GM12875 (cell line): ENCODE results near the gene SCYGR1.
A peak's percentile ranks its signal among the peaks of the same experiment; 100 is the strongest.

ENCODE experiments used
- H3K4me3 ChIP-seq: one replicate; pipeline ENCODE4 v1.5.1; 2011; ENCODE audit warnings: low read depth, low read length, control low read depth
- TF ChIP-seq, protein P1 (sequence below): IDR thresholded peaks from 2 replicates; pipeline ENCODE4 v1.5.1; 2011; ENCODE audit warnings: low read depth, mild to moderate bottlenecking, control low read depth, inconsistent platforms, low read length, moderate library complexity, borderline replicate concordance; ENCODE audit not compliant: insufficient read depth

The SCYGR1 gene

DNA sequence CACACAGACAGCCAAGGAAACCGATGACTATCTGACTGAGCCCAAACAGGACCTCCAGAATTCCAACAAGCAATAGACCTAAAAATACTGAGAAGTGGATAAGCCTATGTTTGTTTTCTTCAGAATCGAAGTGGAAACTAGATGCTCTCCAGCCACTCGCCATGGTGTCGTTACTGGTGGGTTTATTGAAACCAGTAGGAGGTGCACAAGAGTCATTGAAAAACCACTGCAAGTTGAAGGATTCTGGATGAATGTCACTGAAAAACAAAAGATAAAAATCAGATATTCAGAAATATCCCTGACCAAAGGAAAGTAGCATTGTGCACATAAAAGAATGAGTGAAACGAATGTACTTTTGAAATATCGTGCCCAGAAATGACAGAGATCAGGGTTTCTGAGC, 24.0 kb downstream of the SCYGR1 start:
- H3K4me3 ChIP-seq: no peak overlapping the region
- TF ChIP-seq, protein P1, sequence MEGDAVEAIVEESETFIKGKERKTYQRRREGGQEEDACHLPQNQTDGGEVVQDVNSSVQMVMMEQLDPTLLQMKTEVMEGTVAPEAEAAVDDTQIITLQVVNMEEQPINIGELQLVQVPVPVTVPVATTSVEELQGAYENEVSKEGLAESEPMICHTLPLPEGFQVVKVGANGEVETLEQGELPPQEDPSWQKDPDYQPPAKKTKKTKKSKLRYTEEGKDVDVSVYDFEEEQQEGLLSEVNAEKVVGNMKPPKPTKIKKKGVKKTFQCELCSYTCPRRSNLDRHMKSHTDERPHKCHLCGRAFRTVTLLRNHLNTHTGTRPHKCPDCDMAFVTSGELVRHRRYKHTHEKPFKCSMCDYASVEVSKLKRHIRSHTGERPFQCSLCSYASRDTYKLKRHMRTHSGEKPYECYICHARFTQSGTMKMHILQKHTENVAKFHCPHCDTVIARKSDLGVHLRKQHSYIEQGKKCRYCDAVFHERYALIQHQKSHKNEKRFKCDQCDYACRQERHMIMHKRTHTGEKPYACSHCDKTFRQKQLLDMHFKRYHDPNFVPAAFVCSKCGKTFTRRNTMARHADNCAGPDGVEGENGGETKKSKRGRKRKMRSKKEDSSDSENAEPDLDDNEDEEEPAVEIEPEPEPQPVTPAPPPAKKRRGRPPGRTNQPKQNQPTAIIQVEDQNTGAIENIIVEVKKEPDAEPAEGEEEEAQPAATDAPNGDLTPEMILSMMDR: peak; percentile 31; the same call in 1 of the 2 replicates

DNA sequence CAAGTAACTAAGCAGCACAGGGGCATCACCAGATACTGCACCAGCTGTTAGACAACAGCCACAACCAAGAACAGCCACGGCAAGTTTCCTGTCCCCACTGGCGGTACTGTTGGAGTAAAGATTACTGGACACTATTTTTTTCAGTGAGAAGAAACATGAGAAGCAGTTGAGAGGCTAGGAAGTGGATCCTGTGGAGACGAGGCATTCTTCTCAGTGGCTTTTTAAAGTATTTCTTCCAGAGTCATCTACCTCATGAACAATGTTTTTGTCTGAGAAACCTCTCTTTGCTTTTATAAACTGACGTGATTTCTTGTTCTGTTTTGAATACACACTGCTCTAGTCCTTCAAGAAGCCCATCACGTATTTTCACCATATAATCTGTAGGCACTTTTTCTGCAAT, 27.4 kb downstream of the SCYGR1 start:
- H3K4me3 ChIP-seq: no peak overlapping the region
- TF ChIP-seq, protein P1: no peak

DNA sequence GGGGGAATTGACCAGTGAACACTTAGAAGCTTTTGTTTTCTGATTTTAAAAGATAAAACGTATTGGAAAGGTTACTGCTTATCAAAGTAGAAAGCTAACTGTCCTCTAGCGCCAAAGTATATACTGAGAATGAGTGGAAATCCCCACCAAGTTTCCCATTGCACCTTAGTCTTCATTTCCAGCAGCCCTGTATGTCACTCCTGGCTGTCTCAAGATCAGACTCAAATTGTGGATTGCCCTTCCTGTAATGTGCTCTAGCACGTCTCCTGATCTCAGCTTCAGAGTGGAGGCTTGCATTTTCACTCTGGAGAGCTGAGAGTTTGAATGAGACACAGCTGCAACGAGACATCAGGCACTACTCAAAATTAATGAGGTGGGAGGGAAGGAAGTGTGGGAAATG, 36.1 kb downstream of the SCYGR1 start:
- TF ChIP-seq, protein P1: no peak
- H3K4me3 ChIP-seq: no peak overlapping the region

DNA sequence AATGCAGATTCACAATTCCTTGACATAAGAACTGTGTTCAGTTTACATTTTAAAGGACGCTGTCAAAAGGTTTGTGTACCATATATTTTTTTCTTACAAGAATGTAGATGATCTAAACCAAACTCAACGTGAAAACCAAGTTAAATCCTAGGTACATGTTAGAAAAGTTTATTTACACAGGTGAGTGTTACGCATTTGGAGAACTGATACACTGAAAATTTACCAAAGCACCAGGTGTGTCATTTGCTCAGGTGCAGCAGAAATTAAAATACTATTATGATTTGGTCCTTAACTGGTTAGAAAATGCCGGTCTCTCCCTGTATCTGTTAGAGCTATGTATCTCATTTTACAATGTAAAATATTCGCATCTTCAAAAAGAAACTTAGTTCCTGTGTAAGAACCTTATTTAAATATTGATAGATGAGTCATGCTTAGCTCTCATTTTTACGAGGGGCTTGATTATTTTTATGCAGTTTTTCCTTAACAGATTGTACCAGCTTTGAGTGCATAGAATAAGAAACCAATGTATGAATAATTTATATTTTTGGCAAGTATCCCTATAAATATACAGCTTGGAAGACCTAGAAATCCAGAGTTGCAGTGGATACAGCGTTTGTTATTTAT, 37.6 kb downstream of the SCYGR1 start:
- H3K4me3 ChIP-seq: no peak overlapping the region
- TF ChIP-seq, protein P1: no peak

DNA sequence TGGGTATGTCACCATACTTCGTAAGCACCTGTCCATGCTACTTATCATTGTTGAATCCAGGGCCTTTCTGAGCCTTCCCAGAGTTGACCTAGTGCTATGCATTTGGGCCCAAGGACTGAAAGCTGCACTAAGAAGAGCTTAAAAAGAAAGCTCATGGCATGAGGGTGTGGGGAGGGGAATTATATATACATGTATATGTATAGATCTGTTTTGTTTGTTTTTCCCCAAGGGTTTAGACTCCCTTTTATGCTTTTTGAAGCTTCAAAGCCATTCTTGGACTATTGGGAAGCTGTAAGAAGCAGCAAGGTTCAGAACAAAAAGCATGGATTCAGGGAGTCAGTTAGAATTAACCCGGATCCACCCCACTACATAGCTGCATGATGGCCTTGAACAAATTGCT, 39.4 kb downstream of the SCYGR1 start:
- H3K4me3 ChIP-seq: no peak overlapping the region
- TF ChIP-seq, protein P1: no peak

DNA sequence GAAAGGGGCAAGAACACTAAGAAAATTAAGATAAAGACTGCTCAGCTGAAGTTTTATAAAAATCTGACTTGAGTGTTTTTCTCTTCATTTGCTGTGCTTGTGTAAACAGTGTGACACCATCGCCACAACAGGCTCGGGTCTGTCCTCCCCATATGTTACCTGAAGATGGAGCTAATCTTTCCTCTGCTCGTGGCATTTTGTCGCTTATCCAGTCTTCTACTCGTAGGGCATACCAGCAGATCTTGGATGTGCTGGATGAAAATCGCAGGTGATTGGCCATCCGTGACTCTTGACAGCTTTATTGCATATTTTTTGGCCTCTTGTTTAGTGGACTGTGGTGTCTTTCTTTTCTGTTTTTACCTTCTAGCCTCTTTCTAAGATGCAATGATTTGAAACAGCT, 40.6 kb downstream of the SCYGR1 start:
- no peak overlapping the region for H3K4me3 ChIP-seq
- TF ChIP-seq, protein P1: no peak

DNA sequence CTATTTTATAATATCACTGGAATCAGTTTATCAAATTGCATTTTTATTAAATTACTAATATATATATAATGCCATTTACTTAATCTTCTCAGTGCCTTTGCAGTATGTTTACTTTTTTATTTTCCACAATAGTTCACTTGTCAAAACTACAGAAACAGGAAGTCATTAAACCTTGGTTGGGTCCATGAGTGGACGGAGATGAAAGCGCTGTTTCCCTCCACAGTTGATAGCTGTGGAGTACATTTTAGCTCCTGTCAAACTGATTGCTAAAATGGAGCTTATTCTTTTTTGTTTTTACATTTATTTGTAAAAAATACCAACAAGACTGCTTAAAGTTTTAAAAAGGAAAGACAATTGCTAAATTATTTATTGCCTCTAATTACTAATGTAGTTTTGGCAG, 43.5 kb downstream of the SCYGR1 start:
- H3K4me3 ChIP-seq: no peak overlapping the region
- TF ChIP-seq, protein P1: no peak
